Measurements from ENCODE around the gene FNIP1.
"Not testable (repeated sequence)": the region's sequence is repeated elsewhere in the genome, so short reads cannot be mapped to it uniquely, and the experiment has no call there.

Gene FNIP1

GRCh38 chr5:131607903-131608540 is 188.8 kb downstream of the FNIP1 start:
- no peak for DNase-seq (ENCODE audit: low read depth)

GRCh38 chr5:131607418-131607817 is 189.4 kb downstream of the FNIP1 start:
- no peak for DNase-seq (ENCODE audit: low read depth)

- no peak for DNase-seq (ENCODE audit: low read depth)
These were observed 191.7 kb downstream of the FNIP1 start for GRCh38 chr5:131605086-131605485.

- DNase-seq (ENCODE audit: low read depth), result no peak
These were observed 201.5 kb downstream of the FNIP1 start for GRCh38 chr5:131595088-131596033.

- no peak for DNase-seq (ENCODE audit: low read depth)
These were observed 202.9 kb downstream of the FNIP1 start for GRCh38 chr5:131593921-131594320.

- not testable (repeated sequence) for DNase-seq (ENCODE audit: low read depth)
These were observed 203.4 kb downstream of the FNIP1 start for GRCh38 chr5:131593436-131593835.

All from activated T-helper 9 cell treated with anti-CD3 and anti-CD28 coated beads, Interleukin-2, amount 50 U/mL, for 16 hours (primary cell).